ENCODE results near the gene HIGD1B. TPM values are rescaled to one million over a fixed set of nuclear protein-coding genes. Genes with fewer than 3 reads are reported as not detected.

HIGD1B gene
- total and polyA plus RNA-seq, 2 of the 13 experiments (the other 11 are each of a cell fraction or from before 2014, with no cell fraction given), result not detected

GRCh38 chr17:44829523-44830358, 17.9 kb upstream of the HIGD1B start, which contains the start of gene GJC1 (continued):
- TF ChIP-seq AFF4 (CRISPR knock-in tag; IDR thresholded peaks at IDR 0.05), result no peak
- TF ChIP-seq ZFY (CRISPR knock-in tag; IDR thresholded peaks at IDR 0.05), result 0 out of 2 replicates have a peak, but pooled peaks have one; percentile 39
- TF ChIP-seq ZNF343 (CRISPR knock-in tag; IDR thresholded peaks at IDR 0.05), result no peak

- no peak overlapping the region for H3K27ac ChIP-seq (ENCODE audit: extremely low read length, insufficient read depth, low read length)
- POLR2A ChIA-PET, result no interaction called here
- H3K4me2 ChIP-seq (ENCODE audit: low read depth, low read length), result peak overlapping the region; percentile 84
- H3K27me3 ChIP-seq (ENCODE audit: control insufficient read depth in 1 of 2, insufficient read depth in 2 of 2, low read length in 2 of 2), result peaks cover 3 to 38% of the 10 kb centered on the region in 2 experiments
- H3K4me1 ChIP-seq (ENCODE audit: insufficient read depth, low read length), result peaks cover 31% of the 10 kb centered on the region
- H4K20me1 ChIP-seq (ENCODE audit: insufficient read depth, low read length), result no peaks in the 10 kb centered on the region
- no peaks in the 10 kb centered on the region for H3K36me3 ChIP-seq (replicated peaks in 1 of 2; ENCODE audit: control insufficient read depth in 1 of 2, insufficient read depth in 2 of 2, low read length in 2 of 2)
- 5% methylated on average over 41 of the region's 58 CpGs for WGBS (ENCODE audit: low lambda C conversion rate)
- DNase-seq (ENCODE audit: low spot score) (no peak), FAIRE-seq (no peak), ATAC-seq (peak; percentile 65)
- in situ Hi-C loops (cut with HindIII; ENCODE audit: extremely low pct_ligation_motif_present, low pct_unique_long_range_greater_than_20kb) (no loop called here), intact Hi-C loops (cut with micrococcal nuclease; ENCODE audit: unreplicated experiment) (no loop called here)
- no peak overlapping the region for H3K9ac ChIP-seq (ENCODE audit: insufficient read depth, low read depth, low read length)
- CTCF ChIA-PET (ENCODE audit: low intra/inter-chr PET ratio, low total read pairs), result no interaction called here
- no peak overlapping the region for H2AFZ ChIP-seq (ENCODE audit: low read length)
- H3K9me3 ChIP-seq (ENCODE audit: low read length), result no peaks in the 10 kb centered on the region
- BruUV-seq (replicated peaks), result no TSS peak
- peak overlapping the region; percentile 50 to 72 (median 72) for H3K4me3 ChIP-seq (replicated peaks in 1 of 3; ENCODE audit: insufficient read depth in 1 of 3, low read depth in 2 of 3, low read length in 3 of 3)
- H3K79me2 ChIP-seq (ENCODE audit: insufficient read depth, low read length), result no peaks in the 10 kb centered on the region
- TF ChIP-seq ZNF740 (CRISPR knock-in tag; IDR thresholded peaks at IDR 0.05), result no peak
- 0 out of 2 replicates have a peak, but pooled peaks have one; percentile 31 for TF ChIP-seq SP4 (CRISPR knock-in tag; IDR thresholded peaks at IDR 0.05)
- no peak for TF ChIP-seq PHF20 (CRISPR knock-in tag; IDR thresholded peaks at IDR 0.05)
- no peak for TF ChIP-seq ZNF879 (CRISPR knock-in tag; IDR thresholded peaks at IDR 0.05)
- TF ChIP-seq HMGA1 (CRISPR knock-in tag; conservative IDR thresholded peaks at IDR 0.05), result no peak
- TF ChIP-seq HDAC2 (CRISPR knock-in tag; IDR thresholded peaks at IDR 0.05), result no peak
- TF ChIP-seq ZNF577 (CRISPR knock-in tag; IDR thresholded peaks at IDR 0.05; ENCODE audit: borderline replicate concordance, low read depth), result no peak
- TF ChIP-seq ZNF546 (CRISPR knock-in tag; conservative IDR thresholded peaks at IDR 0.05), result no peak
- TF ChIP-seq GATA4 (IDR thresholded peaks at IDR 0.05; ENCODE audit: borderline replicate concordance, low read depth), result no peak
- TF ChIP-seq ZNF33A (CRISPR knock-in tag; IDR thresholded peaks at IDR 0.05; ENCODE audit: borderline replicate concordance), result no peak
- TF ChIP-seq RCOR2 (CRISPR knock-in tag; IDR thresholded peaks at IDR 0.05), result no peak
- no peak for TF ChIP-seq MTF1 (CRISPR knock-in tag; IDR thresholded peaks at IDR 0.05)
- TF ChIP-seq ETS1 (CRISPR knock-in tag; IDR thresholded peaks at IDR 0.05), result no peak
- no peak for TF ChIP-seq ZNF20 (CRISPR knock-in tag; IDR thresholded peaks at IDR 0.05)
These were observed 17.1 kb upstream of the HIGD1B start for GRCh38 chr17:44830359-44831288.

Data from HepG2 (cell line).